NK-92 treated with Interleukin-12 subunit alpha and Interleukin-12 subunit beta, amount 100 ng/mL, for 24 hours (cell line): ENCODE results near the gene TDG.
"Not testable (repeated sequence)": the region's sequence is repeated elsewhere in the genome, so short reads cannot be mapped to it uniquely, and the experiment has no call there.

Experiments used
- DNase-seq: peaks from one replicate; lab custom pipeline; 2025; lab: John Stamatoyannopoulos, UW

Gene TDG

GRCh38 chr12:104022786-104023185 lies 57.1 kb downstream of the TDG start:
- DNase-seq: no peak

- DNase-seq: no peak
Measured at GRCh38 chr12:104023710-104024109, 58.0 kb downstream of the TDG start.

GRCh38 chr12:104024348-104024747 lies 58.7 kb downstream of the TDG start:
- no peak for DNase-seq

- DNase-seq: no peak
Measured at GRCh38 chr12:104025771-104026170, 60.1 kb downstream of the TDG start.

GRCh38 chr12:104026841-104027599 lies 61.3 kb downstream of the TDG start:
- no peak for DNase-seq

GRCh38 chr12:104030596-104030995 lies 64.9 kb downstream of the TDG start:
- DNase-seq: not testable (repeated sequence)

- DNase-seq: not testable (repeated sequence)
Measured at GRCh38 chr12:104036143-104036542, 70.5 kb downstream of the TDG start.
